Left renal pelvis (tissue), 4 donors: Measurements from ENCODE around the gene RAPGEF5. TPM values are rescaled to one million over a fixed set of nuclear protein-coding genes. Genes with fewer than 3 reads are reported as not detected.

Experiments used
- DNase-seq, 4 donors: peaks; one replicate each; pipeline ENCODE4 v3.0.0-alpha.2; 2013; ENCODE audit warnings: low read depth in 4 of 4, low spot score in 3 of 4
- polyA plus RNA-seq, 4 donors: library from polyadenylated mRNA; unstranded; fragments of 120-200 nt; gene quantifications; one replicate each; pipeline ENCODE4 v1.2.1, GENCODE V29; 2013; ENCODE audit not compliant: insufficient read length in 4 of 4

Gene RAPGEF5
- polyA plus RNA-seq, 4 donors, result 33.6 to 39.6 (median 37.5) TPM

DNA sequence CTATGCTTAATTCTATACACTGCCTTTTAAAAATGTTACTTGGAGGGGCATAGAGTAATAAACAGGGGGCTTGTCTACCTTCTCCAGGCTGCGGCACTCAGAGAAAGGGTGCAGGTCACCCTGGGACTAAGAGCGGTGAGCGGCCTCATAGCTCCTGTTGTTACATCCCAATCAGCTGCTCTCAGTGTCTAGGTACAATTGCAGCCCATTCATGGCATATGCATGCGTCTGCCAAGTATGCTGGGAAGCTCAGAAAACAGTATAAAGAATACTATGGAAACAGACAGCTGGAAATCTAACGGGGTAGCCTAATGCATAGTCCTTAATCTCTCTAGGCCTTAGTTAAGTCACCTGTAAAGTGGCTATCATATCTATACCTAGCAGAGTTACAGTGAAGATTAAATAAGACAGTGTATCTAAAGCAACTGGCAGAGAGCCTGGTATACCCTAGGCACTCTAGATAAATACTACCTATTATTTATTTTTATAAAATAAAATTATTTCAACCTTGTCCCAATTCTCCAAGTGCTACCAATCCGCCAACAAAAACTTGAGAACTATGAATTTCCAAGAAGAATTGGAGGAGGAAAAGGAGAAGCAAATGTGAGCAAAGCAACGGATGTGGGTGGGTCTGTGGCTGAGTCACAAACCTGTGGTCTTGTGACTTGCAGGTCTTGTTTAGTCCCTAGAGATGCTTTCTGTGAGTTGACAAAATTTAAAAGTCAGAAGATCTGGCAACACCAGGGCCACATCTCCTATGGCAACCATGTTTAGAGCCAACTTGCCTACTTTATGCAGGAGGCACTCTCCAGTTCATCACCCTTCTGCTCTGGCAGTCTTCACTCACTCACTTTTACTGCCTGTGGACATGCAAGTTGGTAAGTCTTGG, 183.0 kb downstream of the RAPGEF5 start:
- no peak for DNase-seq

DNA sequence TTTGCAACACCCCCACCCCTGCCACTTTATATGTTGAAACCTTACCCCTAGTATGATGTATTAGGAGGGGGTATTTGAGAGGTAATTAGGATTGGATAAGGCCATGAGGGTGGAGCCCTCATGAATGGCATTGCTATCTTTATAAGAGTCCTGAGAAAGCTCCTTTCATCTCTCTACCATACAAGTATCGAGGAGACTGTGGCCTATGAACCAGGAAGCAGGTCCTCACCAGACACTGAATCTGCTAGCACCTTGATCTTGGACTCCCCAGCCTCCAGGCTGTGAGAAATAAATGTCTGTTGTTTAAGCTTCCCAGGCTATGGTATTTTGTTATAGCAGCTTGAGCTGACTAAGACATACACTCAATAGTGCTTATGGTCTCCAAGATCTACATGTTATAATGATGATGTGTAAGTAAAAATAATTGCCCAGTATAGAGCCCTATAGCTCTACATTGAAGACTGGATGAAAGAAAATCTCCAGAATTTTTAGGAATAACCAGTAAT, 188.8 kb downstream of the RAPGEF5 start:
- DNase-seq, result no peak

DNA sequence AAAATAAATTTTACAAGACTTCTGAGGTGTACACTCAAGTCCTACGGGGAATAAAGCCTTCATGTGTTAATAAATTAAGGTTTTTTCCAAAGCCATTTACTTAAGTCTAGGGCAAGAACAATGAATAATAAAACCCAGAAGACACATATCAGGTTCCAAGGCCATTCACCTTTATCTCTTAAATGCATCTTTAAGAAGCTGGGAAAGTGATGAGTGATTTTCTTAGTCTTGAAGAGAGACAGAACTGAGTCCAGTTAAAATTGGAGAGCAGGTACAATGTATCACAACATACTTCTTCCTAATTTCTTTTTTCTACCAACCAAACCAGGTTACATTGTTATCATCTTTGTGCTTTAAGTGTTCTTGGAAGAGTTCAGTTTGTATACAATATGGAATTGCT, 189.5 kb downstream of the RAPGEF5 start:
- no peak for DNase-seq

DNA sequence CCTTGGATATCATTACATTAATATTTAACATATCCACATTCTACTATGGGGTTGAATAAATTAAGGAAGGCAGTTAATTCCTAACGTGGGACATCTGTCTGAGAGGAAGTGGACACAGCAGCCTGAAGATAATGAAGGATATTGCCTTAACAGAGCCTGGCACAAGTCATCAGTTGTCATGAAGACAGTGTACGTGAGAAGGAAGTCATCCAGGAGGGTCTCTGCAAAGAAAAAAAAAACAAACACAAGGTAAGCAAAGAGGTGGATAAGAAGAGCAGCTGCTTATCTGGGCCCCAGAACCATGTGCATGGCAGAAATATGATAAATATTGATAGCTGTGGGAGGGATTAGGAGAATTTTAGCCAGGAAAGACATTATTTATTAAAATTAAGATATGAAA, 190.0 kb downstream of the RAPGEF5 start:
- DNase-seq, result no peak

DNA sequence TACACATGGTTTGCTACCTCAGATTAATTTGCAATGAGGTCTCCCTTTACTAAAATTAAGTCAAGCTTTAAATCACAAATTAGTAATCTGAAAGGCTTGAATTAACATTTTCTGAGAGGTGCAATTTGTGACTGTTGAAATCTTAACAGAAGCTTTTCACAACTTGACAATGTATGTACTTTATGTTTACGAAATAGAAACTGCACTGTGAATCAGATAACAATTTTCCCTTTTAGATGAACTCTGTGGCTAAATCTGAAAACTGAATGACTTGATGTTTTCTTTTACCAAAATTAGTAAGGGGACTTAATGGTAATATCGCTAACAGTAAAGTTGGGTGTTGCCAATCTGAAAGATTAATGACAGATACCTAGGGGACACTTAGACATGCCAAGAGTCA, 197.6 kb downstream of the RAPGEF5 start:
- no peak for DNase-seq

DNA sequence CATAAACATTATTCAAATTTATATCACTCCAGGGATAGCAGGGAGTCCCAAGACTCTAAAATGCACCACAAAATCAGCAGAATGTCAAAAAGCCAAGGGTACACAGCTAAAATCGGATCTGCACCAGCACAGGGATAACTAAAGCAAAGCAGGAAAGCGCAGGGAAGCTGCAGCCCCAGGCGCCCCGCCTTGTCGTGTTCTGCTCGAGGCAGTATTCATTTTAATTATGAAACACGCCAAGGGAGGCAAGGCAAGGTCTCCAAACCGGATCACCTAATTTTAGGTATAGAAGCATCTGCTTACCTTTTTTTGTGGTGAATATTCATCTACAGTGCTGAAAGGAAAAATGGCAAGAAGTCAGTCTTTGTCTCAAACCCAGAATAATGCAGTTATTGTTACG, 199.4 kb downstream of the RAPGEF5 start:
- no peak for DNase-seq

DNA sequence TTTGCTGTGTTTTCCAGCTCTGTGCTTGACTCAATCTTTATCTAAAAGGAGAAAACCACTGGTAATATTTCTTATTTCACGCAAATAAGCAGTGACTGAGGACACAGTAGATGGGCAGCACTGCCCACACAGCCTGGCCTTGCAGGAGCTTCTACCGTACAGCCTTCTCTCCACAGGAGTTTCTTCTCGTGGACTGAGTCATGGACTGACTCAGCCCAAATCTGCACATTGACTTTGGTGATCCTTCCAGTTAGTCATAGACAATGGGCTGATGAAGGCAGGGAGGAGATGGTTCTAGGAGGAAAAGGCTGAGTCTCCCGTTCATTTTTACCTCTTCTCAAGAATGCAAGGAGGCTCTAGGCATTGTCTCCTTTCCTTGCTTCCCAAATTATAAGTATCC, 200.7 kb downstream of the RAPGEF5 start:
- no peak for DNase-seq

DNA sequence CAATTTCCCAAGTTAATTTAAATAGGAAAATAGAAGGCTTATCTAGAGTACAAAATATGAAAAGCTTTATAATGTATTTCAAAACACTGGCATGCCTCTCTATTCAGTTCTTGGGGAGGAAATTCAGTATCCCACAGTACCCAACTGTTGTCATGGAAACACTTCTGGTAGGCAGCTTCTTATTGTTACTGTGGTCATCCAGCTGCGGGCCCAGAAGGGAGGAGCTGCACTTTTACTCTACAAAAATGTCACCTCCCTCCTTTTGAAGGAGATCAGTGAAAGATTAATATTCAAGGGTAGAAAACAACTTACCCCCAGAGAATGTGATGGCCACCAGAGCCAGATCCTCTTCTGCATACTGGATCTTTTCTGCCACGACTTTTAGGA, 202.8 kb downstream of the RAPGEF5 start:
- no peak for DNase-seq

DNA sequence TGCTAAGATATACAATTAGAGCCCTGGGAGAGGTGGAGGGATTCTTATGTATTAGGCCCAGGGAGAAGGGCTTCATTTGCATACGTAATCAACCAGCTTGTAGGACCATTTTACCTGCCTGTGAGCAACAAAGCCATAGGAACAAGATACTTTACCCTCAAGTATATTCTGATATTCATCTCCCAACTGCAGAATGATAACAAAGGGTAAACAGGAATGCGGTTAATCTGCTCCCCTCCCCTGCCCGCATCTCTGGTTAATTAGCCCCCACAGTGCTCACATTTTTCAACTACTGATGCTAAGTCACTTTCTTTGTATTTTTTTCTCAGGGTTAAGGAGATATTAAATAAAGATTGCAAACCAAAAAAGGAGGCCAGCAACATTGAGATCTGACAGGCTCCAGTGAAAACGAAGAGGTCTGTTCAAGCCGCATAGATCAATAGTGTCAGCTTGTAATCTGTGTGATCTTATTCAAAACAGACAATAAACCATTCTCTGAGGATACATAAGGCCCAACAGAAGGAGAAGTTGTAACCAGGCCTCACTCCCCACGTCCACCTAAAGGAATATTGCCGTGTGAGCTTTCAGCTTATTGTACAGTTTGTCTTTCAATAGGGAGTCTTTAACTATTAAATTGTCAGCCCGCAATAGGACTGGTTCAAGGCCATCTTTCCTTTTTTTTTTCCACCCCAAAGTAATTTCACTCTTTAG, 203.4 kb downstream of the RAPGEF5 start:
- no peak for DNase-seq

DNA sequence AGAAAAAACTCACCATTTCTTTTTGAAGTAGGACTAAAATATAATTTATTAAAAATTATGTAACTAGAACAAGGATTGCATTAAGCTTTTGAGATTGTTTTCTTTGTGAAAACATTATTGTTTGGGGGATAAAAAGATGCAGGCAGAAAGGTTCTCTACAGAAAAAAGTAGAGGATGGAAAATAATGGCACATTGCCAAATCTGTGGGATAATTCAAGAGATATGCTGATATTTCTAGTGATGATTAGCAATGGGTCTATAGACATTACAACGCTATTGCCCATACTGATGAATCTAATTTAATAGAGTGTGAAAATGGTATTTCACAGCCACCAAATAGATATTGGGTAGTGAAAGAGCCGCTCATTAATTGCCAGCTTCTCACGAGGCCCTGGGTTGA, 204.3 kb downstream of the RAPGEF5 start:
- no peak for DNase-seq

DNA sequence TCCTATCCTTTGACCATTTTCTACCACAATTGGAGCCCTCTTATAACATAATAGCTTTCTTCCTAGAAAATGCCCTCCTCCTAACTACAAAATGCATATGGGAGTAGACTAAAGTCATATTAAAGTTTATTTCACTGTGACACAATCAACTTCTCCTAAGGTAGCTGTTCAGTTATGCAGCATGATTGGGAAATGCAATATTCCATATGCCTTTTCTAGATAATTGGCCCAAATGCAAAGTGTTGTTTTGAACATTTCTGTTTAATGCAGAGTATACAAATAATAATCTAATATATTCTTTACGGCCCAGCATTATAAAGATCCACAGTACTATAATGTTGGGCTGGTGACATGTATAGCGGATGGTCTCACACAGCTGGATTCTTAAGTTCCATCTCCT, 205.1 kb downstream of the RAPGEF5 start:
- no peak for DNase-seq

DNA sequence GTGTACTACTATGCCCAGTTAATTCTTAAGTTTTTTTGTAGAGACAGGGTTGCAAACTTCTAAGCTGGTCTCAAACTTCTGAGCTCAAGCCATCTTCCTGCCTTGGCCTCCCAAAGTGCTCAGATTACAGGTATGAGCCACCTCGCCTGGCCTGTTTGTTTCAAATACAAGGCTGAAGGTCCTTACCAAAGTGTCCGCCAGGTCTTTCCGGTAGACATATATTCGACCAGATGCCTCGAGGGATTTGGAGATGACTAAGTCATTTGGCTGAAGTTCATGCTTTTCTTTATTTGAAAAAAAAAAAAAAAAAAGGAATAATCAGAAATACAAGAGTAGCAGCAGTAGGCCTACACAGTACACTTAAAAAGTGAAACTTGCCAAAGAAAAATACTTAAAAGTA, 206.7 kb downstream of the RAPGEF5 start:
- no peak for DNase-seq

DNA sequence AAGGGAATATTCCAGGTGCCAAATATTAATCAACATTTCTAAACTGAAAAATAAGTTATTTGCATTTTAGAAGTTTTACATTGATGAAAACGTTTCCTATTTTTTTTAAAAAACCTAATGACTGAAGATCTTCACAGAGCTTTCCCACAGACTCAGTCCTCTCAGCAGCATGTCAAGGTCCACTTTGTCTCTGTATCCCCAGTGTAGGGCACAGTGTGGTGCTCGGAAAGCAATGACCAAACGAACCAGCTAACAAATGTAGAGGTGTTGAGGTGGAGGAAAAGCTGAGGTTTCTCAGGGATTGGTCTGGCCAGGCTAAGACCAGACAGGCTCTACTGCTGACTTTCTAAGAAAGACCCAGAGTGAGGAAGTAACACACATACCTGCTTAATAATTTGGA, 209.1 kb downstream of the RAPGEF5 start:
- DNase-seq, result no peak

DNA sequence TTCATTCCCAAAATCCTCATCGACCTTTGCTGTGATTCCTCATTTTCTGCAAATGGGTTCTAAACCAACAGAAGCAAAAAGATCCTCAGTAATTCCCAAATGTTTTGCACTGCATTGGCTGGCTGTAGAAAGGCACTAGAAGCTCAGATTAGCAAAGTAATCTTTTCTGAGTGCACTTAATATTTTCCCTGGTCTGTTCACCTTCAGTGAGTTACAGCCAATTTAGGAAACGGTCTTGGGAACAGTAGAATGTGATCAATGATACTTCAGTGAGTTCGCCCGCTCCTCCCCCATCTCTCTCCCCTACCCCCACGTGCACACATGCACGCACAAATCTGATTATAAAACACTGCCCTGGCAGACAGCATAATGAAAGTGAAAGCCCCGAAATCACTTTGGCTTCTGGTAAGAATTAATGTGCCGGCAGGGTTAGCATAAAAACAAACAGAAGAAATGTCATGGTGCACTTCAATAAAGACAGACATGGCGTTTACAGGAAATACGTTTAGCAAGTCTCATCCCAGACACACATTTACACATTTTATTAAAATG, 209.9 kb downstream of the RAPGEF5 start:
- DNase-seq, result peak in 1 of 4 donors; percentile 17

DNA sequence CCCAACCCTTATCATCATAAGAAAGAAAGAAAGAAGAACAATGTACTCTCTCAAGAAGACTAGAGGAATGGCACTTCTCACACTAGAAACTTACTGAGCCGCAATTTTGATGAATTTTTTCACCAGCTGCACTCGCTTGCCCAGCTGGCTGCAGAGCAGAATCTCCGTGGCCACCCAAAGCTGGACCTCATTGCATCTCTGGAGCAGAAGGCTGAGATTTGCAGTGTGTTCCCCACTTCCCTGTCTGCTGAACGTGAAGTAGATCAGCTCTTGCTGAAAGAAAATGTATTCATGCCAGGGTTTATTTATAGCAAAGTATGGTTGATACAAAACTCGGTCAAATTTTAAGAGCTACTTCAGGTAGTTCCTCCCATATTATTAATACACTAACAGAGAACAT, 212.0 kb downstream of the RAPGEF5 start:
- no peak for DNase-seq

DNA sequence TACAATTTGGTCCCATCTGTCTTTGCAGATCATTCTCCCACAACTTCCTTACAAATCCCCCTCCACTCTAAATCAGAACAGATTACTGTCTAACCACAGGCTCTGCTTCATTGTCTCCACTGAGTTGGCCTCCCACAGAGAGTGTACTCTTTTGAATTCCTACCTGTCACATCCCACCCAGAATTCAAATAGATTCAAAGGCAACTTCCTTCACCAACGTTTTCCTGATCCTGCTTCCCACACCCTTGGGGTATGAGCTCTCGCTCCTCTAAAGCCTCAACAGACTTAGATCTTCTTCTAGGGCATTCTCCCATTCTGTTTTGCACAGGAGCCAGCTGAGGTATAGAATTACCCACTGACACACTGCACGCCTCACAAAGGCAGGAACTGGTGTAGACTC, 213.5 kb downstream of the RAPGEF5 start:
- DNase-seq, result no peak

DNA sequence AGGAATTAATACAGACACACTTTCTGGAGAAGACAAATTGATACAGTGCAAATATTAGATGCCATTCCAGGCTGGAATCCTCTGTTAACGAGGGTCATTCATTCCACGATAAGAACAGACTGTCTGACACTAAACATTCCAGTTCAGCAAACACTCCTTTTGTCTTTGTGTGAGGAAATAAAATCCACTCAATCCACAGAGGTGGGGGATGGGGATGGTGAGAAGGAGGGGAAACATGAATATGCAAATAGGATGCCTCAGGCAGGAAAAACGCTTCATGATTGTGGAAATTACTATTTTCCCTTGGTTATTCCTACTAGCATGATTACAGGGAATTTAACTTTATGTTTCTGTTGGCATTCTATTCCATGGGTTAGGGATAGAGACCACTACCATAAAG, 214.4 kb downstream of the RAPGEF5 start:
- DNase-seq, result no peak

DNA sequence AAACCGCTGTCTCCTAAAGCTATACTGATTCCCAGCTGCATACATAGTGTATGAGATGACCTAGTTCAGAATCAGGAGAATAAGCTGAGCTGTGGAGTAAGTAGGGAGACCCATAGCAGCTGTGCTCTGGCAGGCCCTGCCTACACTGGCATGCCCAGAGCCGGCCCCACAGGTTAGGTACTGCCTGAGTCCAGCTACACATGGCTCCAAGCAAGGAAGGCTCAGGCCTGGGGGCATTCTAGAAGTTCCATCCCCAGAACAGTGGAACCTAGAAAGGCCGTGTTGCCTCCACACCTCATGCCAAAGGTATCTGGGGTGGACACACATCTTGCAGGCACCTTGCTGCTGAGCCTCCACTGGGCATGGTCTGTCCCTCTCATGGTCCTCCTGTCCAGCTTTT, 215.6 kb downstream of the RAPGEF5 start:
- no peak for DNase-seq

DNA sequence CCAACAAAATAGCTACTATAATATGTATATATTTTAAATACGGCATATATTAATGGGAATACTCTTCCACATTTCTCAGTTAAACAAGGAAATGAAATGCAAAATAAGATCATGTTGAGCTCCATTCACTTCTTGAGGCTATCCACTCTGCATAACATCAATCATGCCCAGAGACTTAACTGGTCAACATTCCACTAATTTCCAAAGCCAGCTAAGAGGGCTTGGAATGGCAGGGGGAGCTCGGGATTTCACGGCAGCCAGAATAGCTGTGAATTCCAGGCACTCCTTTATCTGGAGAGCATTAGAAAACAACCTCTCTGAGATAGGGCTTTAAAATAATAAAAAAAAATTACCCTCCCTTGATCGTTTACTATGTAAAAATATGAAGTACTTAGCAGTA, 216.4 kb downstream of the RAPGEF5 start:
- DNase-seq, result no peak

DNA sequence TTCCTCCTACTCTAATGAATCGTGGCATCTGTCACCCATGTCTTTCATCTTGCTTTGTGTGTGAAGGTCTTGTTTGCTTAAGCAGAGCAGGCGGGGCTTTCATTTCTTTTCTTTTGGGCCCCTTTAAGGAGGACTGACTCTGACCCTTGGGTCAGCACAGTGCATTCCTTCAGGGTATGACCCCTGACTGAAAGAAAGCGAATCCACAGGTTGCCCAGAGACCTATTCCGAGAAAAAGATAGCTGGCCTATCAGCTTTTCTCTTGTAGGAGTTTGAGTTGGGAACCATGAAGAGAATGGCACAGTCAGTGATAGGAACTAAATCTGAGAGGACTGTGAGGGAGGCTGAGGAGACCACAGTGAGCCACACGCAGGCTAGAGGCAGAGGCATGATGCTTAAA, 218.1 kb downstream of the RAPGEF5 start:
- no peak for DNase-seq

DNA sequence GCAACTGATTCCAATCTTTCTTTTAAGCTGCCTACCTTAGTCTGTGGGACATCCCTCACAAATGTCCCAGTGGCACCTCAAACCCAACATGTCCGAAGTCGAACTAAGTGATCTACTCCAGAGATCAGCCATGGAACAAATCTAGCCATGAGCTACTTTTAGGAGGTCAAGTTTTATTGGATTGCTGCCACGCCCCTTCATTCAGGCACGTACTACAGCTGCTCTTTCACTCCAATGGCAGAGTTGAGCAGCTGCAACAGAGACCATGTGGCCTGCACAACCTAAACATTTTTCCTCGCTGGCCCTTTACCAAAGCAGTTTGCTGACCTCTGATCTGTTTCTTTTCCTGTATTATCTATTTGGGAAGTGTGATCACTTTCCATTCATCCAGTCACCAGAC, 218.8 kb downstream of the RAPGEF5 start:
- DNase-seq, result no peak

DNA sequence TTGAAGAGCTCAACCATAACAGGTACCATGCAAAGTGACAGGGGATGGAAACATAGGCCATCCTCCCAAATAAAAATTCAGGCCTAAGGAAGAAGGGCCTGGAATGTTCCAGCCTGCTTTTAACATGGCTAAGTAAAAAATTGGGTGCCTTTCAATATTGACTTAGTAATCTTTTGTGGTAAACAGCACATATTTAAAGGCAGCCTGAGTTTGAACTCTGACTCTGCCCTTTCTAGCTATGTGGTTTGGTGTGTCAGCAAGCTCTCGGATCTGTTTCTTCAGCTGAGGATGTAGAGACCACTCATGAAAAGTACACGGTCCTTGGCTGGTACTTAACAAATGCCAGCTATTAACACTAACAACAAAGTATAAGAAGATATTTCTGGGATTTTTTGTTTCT, 219.5 kb downstream of the RAPGEF5 start:
- DNase-seq, result no peak
